Stimulated activated naive CD4-positive, alpha-beta T cell treated with Interleukin-2 at 50 U/mL for 16 hours (primary cell): ENCODE data around the gene R3HCC1L.
"Not testable (repeated sequence)": the region's sequence is repeated elsewhere in the genome, so short reads cannot be mapped to it uniquely, and the experiment has no call there.

Experiments
- DNase-seq: peaks from one replicate; lab custom pipeline; 2025; lab: John Stamatoyannopoulos, UW

R3HCC1L gene

DNA sequence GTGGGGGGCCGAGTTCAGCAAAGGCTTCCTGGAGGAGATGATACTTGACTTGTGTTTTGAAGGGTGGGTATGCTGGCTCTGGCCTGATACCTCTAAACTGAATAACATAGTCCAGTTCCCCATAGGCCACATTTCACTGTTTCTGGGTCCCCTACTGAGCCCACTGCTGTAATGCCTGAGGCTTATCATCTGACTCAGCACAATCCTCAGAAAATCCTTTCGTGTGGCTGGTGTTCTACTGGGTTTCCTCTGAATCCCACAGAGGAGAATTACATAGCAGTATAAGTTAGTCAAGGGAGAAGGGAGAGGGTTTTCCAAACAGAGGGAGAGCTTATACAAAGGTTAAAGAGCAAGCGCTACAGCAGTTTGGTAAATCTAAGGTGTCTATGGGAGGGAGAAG is 2.8 kb upstream of the R3HCC1L start:
- no peak for DNase-seq

DNA sequence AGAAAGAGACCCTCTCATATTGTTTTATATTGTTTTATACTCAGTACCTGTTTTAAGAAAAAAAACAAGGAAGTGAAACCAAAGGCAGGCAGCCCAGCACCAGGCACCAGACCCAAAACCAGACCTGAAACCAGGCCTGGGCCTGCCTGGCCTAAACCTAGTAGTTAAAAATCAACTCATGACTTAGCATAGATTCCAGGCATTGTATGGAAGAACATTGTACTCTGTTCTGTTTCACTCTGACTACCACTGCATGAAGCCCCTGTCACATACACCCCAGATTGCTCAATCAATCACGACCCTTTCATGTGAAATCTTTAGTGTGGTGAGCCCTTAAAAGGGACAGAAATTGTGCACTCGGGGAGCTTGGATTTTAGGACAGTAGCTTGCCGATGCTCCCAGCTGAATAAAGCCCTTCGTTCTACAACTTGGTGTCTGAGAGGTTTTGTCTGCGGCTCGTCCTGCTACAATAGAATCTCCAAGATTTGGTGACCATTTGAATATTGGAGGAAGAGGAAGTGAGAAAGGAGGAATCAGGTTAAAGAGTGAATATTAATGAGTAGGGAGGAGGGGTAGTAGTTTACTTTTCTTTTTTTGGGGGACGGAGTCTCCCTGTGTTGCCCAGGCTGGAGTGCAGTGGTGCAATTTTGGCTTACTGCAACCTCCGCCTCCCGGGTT is 1.2 kb upstream of the R3HCC1L start:
- not testable (repeated sequence) for DNase-seq

DNA sequence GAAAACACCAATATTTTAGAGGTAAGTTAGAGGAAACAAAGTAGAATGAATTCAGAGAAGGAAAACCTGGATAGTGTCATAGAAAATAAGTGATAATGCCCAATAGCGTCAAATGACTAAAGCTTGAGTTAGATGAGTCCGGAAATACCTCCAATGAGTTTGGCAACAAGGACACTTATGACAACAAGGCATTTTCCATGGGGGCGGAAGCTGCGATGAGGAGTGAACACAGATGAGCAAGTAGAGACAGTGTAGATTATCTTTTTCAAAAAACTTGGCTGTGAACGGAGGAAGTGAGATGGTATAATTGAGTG is 383 bp upstream of the R3HCC1L start:
- no peak for DNase-seq

GRCh38 chr10:98135222-98135899 is 904 bp downstream of the R3HCC1L start:
- DNase-seq = no peak

DNA sequence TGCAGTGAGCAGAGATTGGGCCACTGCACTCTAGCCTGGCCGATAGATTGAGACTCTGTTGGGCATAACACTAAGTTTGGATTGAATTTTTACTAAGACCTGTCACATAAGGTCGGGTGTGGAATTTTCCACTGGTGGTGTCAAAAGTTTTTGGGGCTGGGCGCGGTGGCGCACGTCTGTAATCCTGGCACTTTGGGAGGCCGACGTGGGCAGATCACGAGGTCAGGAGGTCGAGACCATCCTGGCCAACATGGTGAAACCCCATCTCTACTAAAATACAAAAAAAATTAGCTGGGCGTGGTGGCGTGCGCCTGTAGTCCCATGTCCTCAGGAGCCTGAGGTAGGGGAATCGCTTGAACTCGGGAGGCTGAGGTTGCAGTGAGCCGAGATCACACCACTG is 2.3 kb downstream of the R3HCC1L start:
- DNase-seq = not testable (repeated sequence)

GRCh38 chr10:98138031-98138430 is 3.6 kb downstream of the R3HCC1L start:
- DNase-seq = no peak

GRCh38 chr10:98139431-98139830 is 5.0 kb downstream of the R3HCC1L start:
- no peak for DNase-seq

DNA sequence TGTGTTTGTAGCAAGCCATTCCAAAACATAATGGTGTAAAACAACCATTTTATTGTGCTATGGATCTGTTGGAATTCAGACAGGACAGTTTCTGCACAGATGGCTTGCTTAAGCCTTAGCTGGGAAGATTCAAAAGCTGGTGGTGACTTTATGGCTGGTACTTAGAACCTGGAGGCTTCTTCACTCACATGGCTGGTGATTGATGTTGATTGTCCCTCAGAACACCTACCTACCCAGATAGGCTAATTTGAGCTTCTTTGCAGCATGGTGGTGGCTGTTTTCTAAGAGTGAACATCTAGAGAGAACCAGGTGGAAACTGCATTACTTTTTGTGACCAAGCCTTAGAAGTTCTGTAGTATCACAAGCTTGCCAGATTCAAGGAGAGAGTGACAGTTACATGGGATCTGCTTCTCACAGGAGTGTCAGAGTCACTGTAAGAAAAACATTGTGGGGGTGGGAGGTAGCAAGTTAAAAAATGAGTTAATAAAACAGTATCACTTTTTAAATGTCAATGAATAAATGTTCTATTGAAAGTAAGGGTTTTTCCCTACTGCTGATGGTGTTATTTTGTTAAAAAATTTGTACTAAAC is 7.1 kb downstream of the R3HCC1L start:
- no peak for DNase-seq

GRCh38 chr10:98144985-98145384 is 10.5 kb downstream of the R3HCC1L start:
- no peak for DNase-seq

DNA sequence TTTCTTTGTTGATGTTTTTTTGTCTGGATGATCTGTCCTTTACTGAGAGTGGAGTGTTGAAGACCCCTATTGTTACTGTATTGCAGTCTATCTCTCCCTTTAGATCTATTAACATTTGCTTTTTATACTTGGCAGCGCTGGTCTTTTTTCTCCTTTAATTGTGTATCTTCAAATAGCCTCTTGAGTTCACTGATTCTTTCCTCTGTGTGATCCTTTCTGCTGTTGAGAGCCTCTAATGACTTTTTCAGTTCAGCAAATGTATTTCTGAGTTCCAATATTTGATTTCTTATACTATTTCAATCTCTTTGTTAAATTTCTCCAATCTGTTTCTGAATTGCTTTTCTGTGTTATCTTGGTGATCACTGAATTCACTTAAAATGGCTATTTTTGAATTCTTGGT is 15.4 kb downstream of the R3HCC1L start:
- no peak for DNase-seq

DNA sequence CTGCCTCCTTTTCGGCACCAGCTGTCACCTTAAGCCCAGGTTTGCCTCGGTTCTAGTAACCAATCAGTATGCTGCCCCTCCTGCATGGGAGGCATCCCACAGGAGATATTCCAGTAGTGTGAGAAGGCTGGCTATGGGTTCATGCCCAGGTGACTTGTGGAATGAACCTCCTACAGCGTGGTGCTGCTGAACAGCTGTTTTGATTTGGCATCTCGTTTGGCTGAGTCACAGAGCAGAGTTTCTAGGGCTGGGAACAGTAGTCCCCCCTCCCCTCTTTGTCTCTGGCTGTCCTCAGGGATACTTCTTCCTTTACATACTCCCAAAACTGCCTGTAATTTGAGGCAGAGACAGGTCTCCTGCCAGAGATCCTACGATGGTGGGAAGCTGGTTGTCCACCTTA is 16.1 kb downstream of the R3HCC1L start:
- no peak for DNase-seq

DNA sequence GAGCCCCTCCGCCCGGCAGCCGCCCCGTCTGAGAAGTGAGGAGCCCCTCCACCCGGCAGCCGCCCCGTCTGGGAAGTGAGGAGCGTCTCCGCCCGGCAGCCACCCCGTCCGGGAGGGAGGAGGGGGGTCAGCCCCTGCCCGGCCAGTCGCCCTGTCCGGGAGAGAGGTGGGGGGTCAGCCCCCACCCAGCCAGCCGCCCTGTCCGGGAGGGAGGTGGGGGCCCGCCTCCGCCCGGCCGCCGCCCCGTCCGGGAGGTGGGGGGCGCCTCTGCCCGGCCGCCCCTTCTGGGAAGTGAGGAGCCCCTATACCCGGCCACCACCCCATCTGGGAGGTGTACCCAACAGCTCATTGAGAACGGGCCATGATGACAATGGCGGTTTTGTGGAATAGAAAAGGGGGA is 18.3 kb downstream of the R3HCC1L start:
- DNase-seq = not testable (repeated sequence)

- DNase-seq = not testable (repeated sequence)
These were observed 18.9 kb downstream of the R3HCC1L start for GRCh38 chr10:98153213-98153958.

DNA sequence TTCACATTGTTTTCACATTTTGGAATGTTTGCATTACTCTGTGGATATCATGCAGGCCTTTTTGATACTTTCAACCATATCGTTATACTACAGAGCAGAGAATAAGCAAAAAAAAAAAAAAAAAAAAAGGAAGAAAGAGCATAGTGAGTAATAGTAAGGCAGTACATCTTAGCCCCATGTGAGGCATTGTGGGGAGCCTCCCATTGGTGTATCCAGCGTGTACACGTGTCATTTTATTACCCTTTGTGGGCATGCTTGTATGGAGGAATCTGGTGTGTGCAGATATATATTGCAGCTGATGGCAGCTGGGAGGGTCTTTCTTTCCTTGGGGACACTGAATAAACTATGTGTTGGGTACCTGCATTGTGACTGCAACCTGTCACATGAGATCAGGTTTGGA is 19.6 kb downstream of the R3HCC1L start:
- DNase-seq = no peak

DNA sequence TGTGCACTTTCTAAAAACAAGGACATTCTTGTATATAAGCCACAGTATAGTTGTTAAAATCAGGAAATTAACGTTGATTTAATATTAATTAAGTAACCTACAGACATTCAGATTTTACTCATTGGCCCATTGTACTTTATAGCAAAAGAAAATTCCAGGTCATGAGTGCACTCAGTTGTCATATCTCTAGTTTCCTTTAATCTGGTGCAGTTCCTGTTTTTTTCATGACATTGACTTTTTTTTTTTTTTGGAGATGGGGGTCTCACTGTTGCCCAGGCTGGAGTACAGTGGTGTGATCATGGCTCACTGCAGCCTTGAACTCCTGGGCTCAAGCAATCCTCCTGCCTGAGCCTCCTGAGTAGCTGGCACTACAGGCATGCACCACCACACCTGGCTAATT is 24.1 kb downstream of the R3HCC1L start:
- DNase-seq = no peak

DNA sequence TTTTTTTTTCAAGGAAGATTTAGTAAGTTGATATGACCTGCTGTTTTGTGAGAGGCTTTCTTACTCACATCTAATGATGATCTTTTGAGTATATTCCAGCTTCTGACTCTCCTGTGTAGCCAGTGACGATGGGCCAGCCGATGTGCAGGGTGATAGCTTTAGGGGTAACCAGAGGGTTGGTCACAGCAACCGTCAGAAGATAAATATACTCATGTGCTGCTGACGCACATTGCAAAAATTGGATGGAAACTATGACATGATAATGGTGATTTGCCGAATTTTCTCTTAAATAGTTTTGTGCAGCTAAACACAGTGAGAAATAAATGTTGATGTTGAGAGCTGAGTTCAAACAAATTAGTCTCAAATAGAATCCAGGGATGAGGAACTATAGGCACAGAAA is 29.5 kb downstream of the R3HCC1L start:
- DNase-seq = no peak

DNA sequence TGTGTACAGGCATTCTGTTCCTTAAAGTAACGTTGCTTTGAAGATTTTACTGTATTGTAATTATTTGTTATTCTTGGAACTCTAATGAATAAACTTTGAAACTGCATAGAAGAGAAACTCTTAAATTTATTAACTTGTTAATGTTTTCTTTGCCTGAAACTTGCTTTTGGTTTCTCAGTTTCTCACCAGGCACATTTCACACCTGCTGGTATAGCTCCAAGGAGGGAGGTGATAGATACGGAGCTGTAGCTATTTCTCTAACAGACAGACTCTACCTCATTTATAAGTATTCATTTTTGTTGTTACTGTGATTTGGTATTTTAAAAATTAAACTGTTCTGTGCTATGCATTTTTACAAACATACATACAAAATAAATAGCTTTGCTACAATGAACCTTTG is 32.7 kb downstream of the R3HCC1L start:
- DNase-seq = no peak

- DNase-seq = no peak
These were observed 33.7 kb downstream of the R3HCC1L start for GRCh38 chr10:98168147-98168546.

GRCh38 chr10:98168766-98169165 is 34.3 kb downstream of the R3HCC1L start:
- no peak for DNase-seq

- DNase-seq = no peak
These were observed 34.9 kb downstream of the R3HCC1L start for GRCh38 chr10:98169379-98169778.

DNA sequence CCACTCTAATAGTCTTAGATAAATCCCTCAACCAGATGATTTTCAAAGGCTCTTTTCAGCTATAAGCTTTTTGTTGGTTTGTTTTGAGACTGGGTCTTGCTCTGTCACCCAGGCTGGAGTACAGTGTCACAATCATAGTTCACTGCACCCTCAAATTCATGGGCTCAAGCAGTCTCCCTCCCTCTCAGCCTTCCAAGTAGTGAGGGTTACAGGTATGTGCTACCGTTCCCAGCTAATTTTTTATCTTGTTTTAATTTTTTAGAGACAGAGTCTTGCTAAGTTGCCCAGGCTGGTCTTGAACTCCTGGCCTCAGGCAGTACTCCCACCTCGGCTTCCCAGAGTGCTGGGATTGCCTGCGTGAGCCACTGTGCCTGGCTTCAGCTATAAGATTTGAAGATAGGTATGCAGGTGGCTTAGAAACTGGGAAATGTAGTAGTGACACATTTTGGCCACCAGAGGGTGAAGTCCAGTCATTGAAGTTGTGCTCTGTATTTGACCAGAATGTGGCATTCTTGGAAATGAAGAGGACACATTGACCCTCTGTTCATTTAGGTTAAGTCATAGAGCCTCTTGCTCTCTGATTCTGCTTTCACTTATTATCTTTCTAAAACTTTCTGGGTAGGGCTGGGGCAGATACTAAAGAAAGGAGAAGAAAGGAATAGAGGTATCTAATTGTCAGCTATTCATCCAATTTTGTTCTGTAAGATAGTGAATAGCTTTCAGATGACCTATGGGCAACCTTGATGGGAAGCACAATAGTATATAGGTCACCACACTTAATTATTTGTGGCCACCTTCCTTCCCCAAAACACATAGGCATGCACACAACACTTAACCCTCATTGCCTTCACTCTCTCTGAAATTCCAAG is 36.0 kb downstream of the R3HCC1L start:
- no peak for DNase-seq

- no peak for DNase-seq
These were observed 37.6 kb downstream of the R3HCC1L start for GRCh38 chr10:98172073-98172472.
